GM12878 (cell line): ENCODE results near the gene MED13L. TPM values are rescaled to one million over a fixed set of nuclear protein-coding genes. Genes with fewer than 3 reads are reported as not detected.
"Not testable (repeated sequence)": the region's sequence is repeated elsewhere in the genome, so short reads cannot be mapped to it uniquely, and the experiment has no call there.

Source experiments
- ATAC-seq: fragments of 200-7000 bp; cut with Tn5 transposase; 3 replicates; pipeline ENCODE4 v1.9.1; 2020; ENCODE audit warnings: mild to moderate bottlenecking, moderate library complexity
- BruUV-seq: library from RNA; stranded (reverse); fragments of 400-500 nt; replicated peaks from 2 replicates; lab custom pipeline; 2021; lab: Mats Ljungman, UMichigan
- CTCF ChIA-PET: fragments of 300-600 bp; sonication (Branson Sonifier 250); formaldehyde crosslinking; extraction: SDS; loops from one replicate; lab custom pipeline; 2021; ENCODE audit warnings: inconsistent platforms; lab: Yijun Ruan, JAX
- POLR2A ChIA-PET: fragments of 350-600 bp; formaldehyde crosslinking; extraction: SDS; loops from one replicate; lab custom pipeline; 2021; ENCODE audit warnings: inconsistent platforms; lab: Charles Lee
- RAD21 ChIA-PET: fragments of 300-600 bp; sonication (Branson Sonifier 250); formaldehyde crosslinking; loops from one replicate; lab custom pipeline; 2023; ENCODE audit warnings: antibody characterized with exemption; ENCODE audit not compliant: unreplicated experiment; lab: Charles Lee
- SMC1A ChIA-PET: fragments of 300-600 bp; sonication (Branson Sonifier 250); formaldehyde crosslinking; loops from one replicate; lab custom pipeline; 2023; ENCODE audit not compliant: unreplicated experiment, uncharacterized antibody; lab: Charles Lee
- DNase-seq: peaks from one replicate; pipeline ENCODE4 v3.0.0-alpha.2; 2011; ENCODE audit warnings: low read depth, low spot score
- FAIRE-seq: peaks from 3 replicates; lab custom pipeline; 2011; peaks lifted over from hg19 to GRCh38; lab: Jason Lieb, UNC
- H2AFZ ChIP-seq: 2 replicates; pipeline ENCODE4 v1.6.0; 2011; ENCODE audit warnings: low read depth, low read length, control low read depth; ENCODE audit not compliant: control insufficient read depth
- H3K27ac ChIP-seq: 2 replicates; pipeline ENCODE4 v1.5.1; 2011; ENCODE audit warnings: control low read depth; ENCODE audit not compliant: control insufficient read depth, insufficient read depth
- H3K27me3 ChIP-seq, 2 experiments: replicated peaks in 1 of 2; 2 replicates each; pipeline versions ENCODE4 v1.6.0 to v1.6.1; 2011; ENCODE audit warnings: low read length in 1 of 2; ENCODE audit not compliant: control insufficient read depth in 2 of 2, insufficient read depth in 2 of 2
- H3K36me3 ChIP-seq, 2 experiments: 2 replicates each; pipeline ENCODE4 v1.5.1; 2011; ENCODE audit warnings: low read length in 1 of 2; ENCODE audit not compliant: control insufficient read depth in 2 of 2, insufficient read depth in 2 of 2
- H3K4me1 ChIP-seq: 2 replicates; pipeline ENCODE4 v1.6.1; 2011; ENCODE audit warnings: mild to moderate bottlenecking, low read length, moderate library complexity, mixed read lengths; ENCODE audit not compliant: control insufficient read depth, insufficient read depth
- H3K4me2 ChIP-seq: 2 replicates; pipeline ENCODE4 v1.6.0; 2011; ENCODE audit warnings: control low read depth; ENCODE audit not compliant: control insufficient read depth, insufficient read depth
- H3K4me3 ChIP-seq: fragments of 200-600 bp; sonication (generic); 2 replicates; pipeline ENCODE4 v1.5.1; 2016
- H3K79me2 ChIP-seq: 2 replicates; pipeline ENCODE4 v1.6.0; 2011; ENCODE audit warnings: low read length; ENCODE audit not compliant: control insufficient read depth, insufficient read depth
- H3K9ac ChIP-seq: 2 replicates; pipeline ENCODE4 v1.8.0; 2011; ENCODE audit warnings: low read length, control low read depth, mixed read lengths; ENCODE audit not compliant: control insufficient read depth, insufficient read depth
- H3K9me3 ChIP-seq: replicated peaks from 3 replicates; pipeline ENCODE4 v1.5.1; 2011; ENCODE audit warnings: mild to moderate bottlenecking, low read length; ENCODE audit not compliant: control insufficient read depth, insufficient read depth
- H4K20me1 ChIP-seq: 2 replicates; pipeline ENCODE4 v1.6.0; 2011; ENCODE audit not compliant: control insufficient read depth, insufficient read depth
- NFXL1 ChIP-seq: fragments of 450-650 bp; IDR thresholded peaks from 2 replicates; pipeline ENCODE4 v1.6.1; 2017; ENCODE audit warnings: antibody characterized with exemption, mild to moderate bottlenecking, borderline replicate concordance
- WGBS: methylation state at CpG from one replicate; pipeline ENCODE4 v1.1.6; 2016; ENCODE audit warnings: low lambda C conversion rate; ENCODE audit not compliant: insufficient replicate concordance, insufficient coverage; ENCODE audit errors: missing lambda C conversion rate; 5-methylcytosine and 5-hydroxymethylcytosine counted together
- in situ Hi-C: fragments of 300-500 bp; cut with MboI; formaldehyde crosslinking; loops from 9 replicates; pipeline ENCODE4 v1.14.3; 2018; ENCODE audit warnings: mixed read lengths
- intact Hi-C: fragments of 100-400 bp; cut with micrococcal nuclease; formaldehyde crosslinking; loops from one replicate; pipeline ENCODE4 v1.14.2; 2022; ENCODE audit not compliant: unreplicated experiment
- polyA plus RNA-seq, 11 experiments: library from polyadenylated mRNA; depleted of rRNA in 4 of 11; unstranded in 6 of 11; stranded (reverse) in 5 of 11; fragments of >200 nt; fragmentation: Nextera tagmentation in 4 of 11; fragmentation: Illumina TruSeq in 1 of 11; extraction: Ambion mirVana in 4 of 11; extraction: Trizol in 1 of 11; gene quantifications; 1 replicate in 1 of 11; 2 replicates in 10 of 11; pipeline versions ENCODE4 v1.2.1 to v1.2.3, GENCODE V29; 2011 to 2016; ENCODE audit warnings: inconsistent platforms in 2 of 11, missing spikeins in 2 of 11, low read depth in 1 of 11
- total RNA-seq, 4 experiments: library from RNA; depleted of rRNA in 3 of 4; stranded (reverse); fragments of >200 nt in 3 of 4; fragmentation: Illumina TruSeq in 1 of 4; extraction: Trizol in 1 of 4; gene quantifications; 2 replicates each; pipeline versions ENCODE4 v1.2.1 to v1.2.3, GENCODE V29; 2013 to 2021

Gene MED13L
- total and polyA plus RNA-seq, 10 of the 15 experiments (the other 5 are each of a cell fraction or from before 2014, with no cell fraction given), result 3.7 to 30.1 (median 9.1) TPM

DNA sequence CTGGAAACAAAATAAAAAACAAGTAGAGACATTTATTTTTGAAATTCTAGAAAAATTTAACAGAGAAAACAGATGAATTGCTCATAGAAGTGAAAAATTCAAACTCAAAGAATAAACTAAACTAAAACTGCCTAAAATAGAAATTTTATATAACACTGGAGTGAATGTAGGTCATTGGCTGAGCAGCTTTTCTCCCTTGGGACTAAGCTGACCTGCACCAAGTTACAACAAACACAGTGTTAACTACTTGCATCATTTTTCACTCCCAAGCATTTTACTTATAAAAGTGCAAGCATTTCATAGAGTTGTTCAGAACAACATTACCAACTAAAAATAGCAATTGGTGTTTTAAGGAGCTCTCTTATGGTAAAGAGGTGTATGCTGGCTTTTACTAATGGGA is 298.1 kb downstream of the MED13L start:
- TF ChIP-seq NFXL1, result no peak
- FAIRE-seq, result no peak
- POLR2A ChIA-PET, result no interaction called here
- Histone ChIP-seq H3K79me2 (no peaks in the 10 kb centered on the region), H2AFZ (no peak overlapping the region), H3K4me1 (no peaks in the 10 kb centered on the region), H3K9me3 (no peaks in the 10 kb centered on the region), H3K4me3 (no peak overlapping the region), H4K20me1 (no peaks in the 10 kb centered on the region), H3K4me2 (no peak overlapping the region), H3K27me3 (no peaks in the 10 kb centered on the region), H3K36me3 (no peaks in the 10 kb centered on the region; a peak in 2 of 4 replicates), H3K9ac (no peak overlapping the region), H3K27ac (no peak overlapping the region)
- RAD21 ChIA-PET, result no interaction called here
- BruUV-seq, result no TSS peak
- no peak for DNase-seq
- ATAC-seq, result no peak
- CTCF ChIA-PET, result interaction anchor here (1.5 to 1.7 kb wide), 2 partner anchors 12 to 19 kb away, joined by 3 to 4 read pairs; no protein-coding TSS in a partner anchor
- SMC1A ChIA-PET, result no interaction called here
- intact Hi-C loops, result no loop called here
- in situ Hi-C loops, result no loop called here

DNA sequence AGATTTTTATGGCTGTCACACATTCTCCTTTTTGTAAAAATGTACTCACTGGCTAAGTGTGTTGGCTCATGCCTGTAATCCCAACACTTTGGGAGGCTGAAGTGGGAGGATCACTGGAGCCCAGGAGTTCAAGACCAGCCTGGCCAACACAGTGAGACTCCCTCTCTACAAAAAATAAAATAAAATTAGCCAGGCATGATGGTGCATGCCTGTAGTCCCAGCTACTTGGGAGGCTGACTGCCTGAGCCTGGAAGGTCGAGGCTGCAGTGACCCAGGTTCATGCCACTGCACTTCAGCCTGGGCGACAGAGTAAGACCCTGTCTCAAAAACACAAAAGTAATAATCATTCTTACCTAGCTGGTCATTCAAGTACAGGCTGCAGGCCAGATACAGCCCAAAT is 300.7 kb downstream of the MED13L start:
- H3K9ac ChIP-seq, H3K79me2 ChIP-seq, H3K4me1 ChIP-seq, ATAC-seq, H3K27me3 ChIP-seq, H4K20me1 ChIP-seq, H3K27ac ChIP-seq, DNase-seq, H3K9me3 ChIP-seq, RAD21 ChIA-PET, H3K4me2 ChIP-seq, FAIRE-seq, POLR2A ChIA-PET, H3K4me3 ChIP-seq, H2AFZ ChIP-seq, BruUV-seq, SMC1A ChIA-PET, in situ Hi-C loops, intact Hi-C loops, H3K36me3 ChIP-seq: not testable (repeated sequence)
- CTCF ChIA-PET, result interaction anchor here (0.6 to 1.1 kb wide), 3 partner anchors 59 to 881 kb away, joined by 3 to 5 read pairs (median 3); no protein-coding TSS in a partner anchor
- 57% methylated on average over 2 of the region's 2 CpGs for WGBS
